Esophagus squamous epithelium (tissue), 4 donors: ENCODE measurements around the gene FOXA3.

Source experiments
- CTCF ChIP-seq, 6 experiments: fragments of 450-650 bp in 4 of 6; fragments of 200-600 bp in 2 of 6; sonication (generic) in 2 of 6; IDR thresholded peaks; one replicate each; pipeline ENCODE4 v1.5.1; 2016 to 2019; ENCODE audit warnings: antibody characterized with exemption in 6 of 6, mild to moderate bottlenecking in 4 of 6, moderate library complexity in 4 of 6
- POLR2A ChIP-seq, 4 donors: fragments of 450-650 bp; IDR thresholded peaks; one replicate each; pipeline ENCODE4 v1.6.1; 2017; ENCODE audit warnings: antibody characterized with exemption in 4 of 4, mild to moderate bottlenecking in 4 of 4, moderate library complexity in 3 of 4

GRCh38 chr19:45881082-45881908 lies 17.2 kb downstream of the FOXA3 start:
- TF ChIP-seq CTCF (IDR thresholded peaks at IDR 0.05) (no peak), POLR2A (IDR thresholded peaks at IDR 0.05) (no peak)
